Myocyte (in vitro differentiated cells): ENCODE measurements around the gene DENND6A. TPM values are rescaled to one million over a fixed set of nuclear protein-coding genes. Genes with fewer than 3 reads are reported as not detected.
A peak's percentile ranks its signal among the peaks of the same experiment; 100 is the strongest.
"Not testable (repeated sequence)": the region's sequence is repeated elsewhere in the genome, so short reads cannot be mapped to it uniquely, and the experiment has no call there.

ENCODE experiments used
- DNase-seq: peaks from one replicate; pipeline ENCODE4 v3.0.0-alpha.2; 2012; ENCODE audit warnings: low read depth
- polyA plus RNA-seq: library from polyadenylated mRNA; unstranded; fragments of >200 nt; gene quantifications from one replicate; pipeline ENCODE4 v1.2.1, GENCODE V29; 2012; ENCODE audit warnings: missing spikeins
- total RNA-seq: library from RNA; depleted of rRNA; stranded (reverse); fragments of >200 nt; gene quantifications from 2 replicates; pipeline ENCODE4 v1.2.3, GENCODE V29; 2014

Gene DENND6A, protein sequence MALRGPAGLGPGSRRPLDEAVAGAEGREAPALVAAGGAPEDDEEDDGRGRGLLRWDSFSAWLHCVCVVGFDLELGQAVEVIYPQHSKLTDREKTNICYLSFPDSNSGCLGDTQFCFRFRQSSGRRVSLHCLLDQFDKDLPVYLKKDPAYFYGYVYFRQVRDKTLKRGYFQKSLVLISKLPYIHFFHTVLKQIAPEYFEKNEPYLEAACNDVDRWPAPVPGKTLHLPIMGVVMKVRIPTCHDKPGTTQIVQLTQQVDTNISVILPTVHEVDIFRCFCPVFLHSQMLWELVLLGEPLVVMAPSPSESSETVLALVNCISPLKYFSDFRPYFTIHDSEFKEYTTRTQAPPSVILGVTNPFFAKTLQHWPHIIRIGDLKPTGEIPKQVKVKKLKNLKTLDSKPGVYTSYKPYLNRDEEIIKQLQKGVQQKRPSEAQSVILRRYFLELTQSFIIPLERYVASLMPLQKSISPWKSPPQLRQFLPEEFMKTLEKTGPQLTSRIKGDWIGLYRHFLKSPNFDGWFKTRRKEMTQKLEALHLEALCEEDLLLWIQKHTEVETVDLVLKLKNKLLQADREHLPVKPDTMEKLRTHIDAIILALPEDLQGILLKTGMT
- 12.6 and 15.4 TPM in 2 replicates for total RNA-seq
- 6.7 TPM for polyA plus RNA-seq

GRCh38 chr3:57692396-57693147 is at the start of gene DENND6A:
DENND6A (minus strand) TSS chr3:57693077; CDS start chr3:57693018, 59 bp downstream.
- DNase-seq, result peak; percentile 95

DNA sequence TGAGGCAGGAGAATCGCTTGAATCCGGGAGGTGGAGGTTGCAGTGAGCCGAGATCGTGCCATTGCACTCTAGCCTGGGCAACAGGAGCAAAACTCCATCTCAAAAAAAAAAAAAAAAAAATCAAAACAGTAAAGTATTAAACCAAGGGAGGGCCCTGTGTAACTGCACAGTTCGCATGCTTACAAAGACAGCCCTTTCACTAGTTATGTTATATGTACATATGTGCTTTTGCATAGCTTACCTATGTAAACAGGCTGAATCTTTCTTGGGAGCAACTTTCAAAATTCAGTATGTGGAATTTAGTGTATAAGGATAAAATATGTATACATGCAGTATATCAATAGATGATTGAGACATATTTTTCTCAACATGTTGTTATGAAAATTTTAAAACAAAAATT is 47.1 kb upstream of the DENND6A start:
- DNase-seq, result no peak

GRCh38 chr3:57738391-57738790 is 45.5 kb upstream of the DENND6A start:
- peak; percentile 2 for DNase-seq

GRCh38 chr3:57737840-57738239 is 45.0 kb upstream of the DENND6A start:
- no peak for DNase-seq

- DNase-seq, result no peak
Observed at GRCh38 chr3:57735405-57735804, 42.5 kb upstream of the DENND6A start.

GRCh38 chr3:57733790-57734189 is 40.9 kb upstream of the DENND6A start:
- no peak for DNase-seq

GRCh38 chr3:57731311-57731710 is 38.4 kb upstream of the DENND6A start:
- DNase-seq, result no peak

GRCh38 chr3:57730682-57731081 is 37.8 kb upstream of the DENND6A start:
- no peak for DNase-seq

DNA sequence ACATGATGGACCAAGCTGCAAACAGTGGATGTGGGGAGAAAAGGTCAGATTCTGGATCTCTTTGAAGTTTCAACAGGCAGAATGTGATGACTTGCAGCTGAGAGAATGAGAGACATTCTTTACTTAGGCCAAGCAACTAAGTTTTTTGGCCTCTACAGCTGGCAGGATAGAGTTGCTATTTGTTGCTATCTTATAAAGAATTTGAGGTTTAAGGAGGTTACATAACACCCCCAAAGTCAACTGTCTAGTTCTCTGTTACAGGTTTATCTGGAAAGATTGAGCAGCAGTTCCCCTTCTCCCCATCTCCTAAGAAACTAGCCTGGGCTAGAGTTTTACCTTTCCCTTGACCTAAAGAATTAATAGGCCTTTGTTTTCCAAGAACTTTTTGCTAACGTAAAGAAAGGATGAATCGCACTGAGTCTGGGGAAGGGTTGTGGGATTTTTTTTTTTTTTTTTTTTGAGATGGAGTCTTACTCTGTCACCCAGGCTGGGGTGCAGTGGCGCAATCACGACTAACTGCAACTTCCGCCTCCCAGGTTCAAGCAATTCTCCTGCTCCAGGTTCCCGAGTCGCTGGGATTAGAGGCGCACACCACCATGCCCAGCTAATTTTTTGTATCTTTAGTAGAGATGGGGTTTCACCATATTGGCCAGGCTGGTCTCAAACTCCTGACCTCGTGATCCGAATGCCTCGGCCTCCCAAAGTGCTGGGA is 36.6 kb upstream of the DENND6A start:
- DNase-seq, result no peak

- no peak for DNase-seq
Observed at GRCh38 chr3:57727106-57727505, 34.2 kb upstream of the DENND6A start.

GRCh38 chr3:57726397-57726796 is 33.5 kb upstream of the DENND6A start:
- DNase-seq, result no peak

DNA sequence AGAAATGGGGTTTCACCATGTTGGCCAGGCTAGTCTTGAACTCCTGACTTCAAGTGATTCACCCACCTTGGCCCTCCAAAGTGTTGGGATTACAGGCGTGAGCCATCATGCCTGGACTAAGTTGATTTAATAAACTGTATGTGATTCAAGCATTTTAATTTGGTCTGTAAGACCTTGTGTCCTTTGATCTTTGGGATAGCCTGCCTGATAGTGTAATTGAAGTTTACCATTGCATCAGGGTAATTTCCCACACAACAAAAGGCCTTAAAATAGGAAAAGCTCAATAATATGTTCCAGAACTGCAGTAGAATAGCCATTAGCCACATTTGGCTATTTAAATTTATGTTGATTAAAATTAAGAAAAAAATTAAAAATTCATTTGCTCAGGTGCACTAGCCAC is 25.2 kb upstream of the DENND6A start:
- DNase-seq, result no peak

DNA sequence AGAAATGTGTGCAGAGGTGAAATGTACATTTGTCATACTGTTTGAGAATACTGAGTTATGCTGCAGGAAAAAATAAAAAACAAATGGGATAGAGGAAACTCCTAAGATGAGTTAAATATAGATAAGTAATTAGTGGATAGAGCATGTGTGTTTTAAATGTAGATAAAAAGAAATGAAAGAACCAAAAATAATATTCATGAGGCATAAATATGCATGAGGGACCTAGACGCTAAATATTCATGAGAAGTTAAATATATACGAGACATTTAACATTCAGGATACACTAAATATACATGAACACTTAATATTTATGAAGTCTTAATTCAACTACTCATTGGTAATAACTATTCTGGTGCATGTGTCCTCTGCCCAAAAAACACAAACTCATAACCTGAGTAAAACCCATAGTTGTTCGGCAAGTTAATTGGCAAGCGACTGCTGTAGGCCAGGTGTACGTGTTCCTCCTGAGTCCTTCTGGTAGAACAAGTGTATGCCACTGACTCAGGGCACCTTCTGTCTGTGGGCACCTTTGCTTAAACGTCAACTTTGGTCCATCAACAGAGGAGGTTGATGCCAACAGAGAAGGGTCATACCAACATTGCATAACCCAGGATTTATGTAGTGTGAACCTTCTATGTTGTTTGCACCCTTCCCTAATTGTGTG is 24.5 kb upstream of the DENND6A start:
- no peak for DNase-seq

- DNase-seq, result no peak
Observed at GRCh38 chr3:57715686-57716085, 22.8 kb upstream of the DENND6A start.

DNA sequence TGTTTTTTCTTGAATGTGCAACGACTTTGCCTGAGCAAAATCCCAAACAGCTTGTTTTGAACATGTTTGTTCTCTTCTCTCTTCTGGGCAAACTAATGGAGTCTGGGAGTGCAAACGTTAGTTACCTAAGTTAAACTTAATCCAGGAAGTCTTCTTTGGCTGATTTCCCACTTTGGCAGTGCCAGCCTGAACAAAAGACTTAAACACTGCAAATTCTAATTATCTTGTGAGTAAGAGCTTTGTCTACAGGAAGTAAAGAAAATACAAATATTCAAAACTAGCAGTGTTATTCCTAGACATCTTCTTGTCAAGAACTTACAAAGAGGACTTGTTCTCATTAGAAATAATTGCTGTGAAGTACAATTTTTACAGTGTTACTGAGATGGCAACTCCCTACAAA is 16.7 kb upstream of the DENND6A start:
- no peak for DNase-seq

GRCh38 chr3:57709031-57709430 is 16.2 kb upstream of the DENND6A start:
- DNase-seq, result no peak

DNA sequence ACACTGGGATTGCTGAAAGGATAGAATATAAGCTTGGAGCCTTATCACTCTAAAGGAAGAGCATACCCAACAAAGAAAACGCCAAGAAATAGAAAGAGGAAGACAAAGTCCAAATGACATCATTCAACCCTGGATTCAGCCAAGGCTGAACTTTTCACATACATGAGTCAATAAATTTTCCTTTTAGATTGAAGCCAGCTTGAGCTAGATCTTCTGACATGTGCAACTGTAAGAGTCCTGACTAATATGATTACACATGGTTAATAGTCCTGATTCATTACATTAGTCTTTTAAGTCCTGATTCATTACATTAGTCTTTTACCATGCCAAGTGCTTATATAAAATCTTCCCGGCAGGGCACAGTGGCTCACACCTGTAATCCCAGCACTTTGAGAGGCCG is 13.6 kb upstream of the DENND6A start:
- no peak for DNase-seq

DNA sequence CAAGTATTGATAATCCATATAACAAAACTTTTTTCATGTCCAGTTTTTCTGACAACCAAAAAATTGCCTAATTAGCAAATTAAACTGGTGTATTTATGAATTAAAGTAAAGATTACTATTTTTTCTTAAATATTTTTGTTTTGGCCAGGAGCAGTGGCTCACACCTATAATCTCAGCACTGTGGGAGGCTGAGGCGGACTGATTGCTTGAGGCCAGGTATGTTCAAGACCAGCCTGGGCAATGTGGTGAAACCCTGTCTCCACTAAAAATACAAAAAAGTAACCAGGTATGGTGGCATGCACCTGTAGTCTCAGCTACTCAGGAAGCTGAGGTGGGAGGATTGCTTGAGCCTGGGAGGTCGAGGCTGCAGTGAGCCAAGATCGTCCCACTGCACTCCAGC is 12.5 kb upstream of the DENND6A start:
- DNase-seq, result not testable (repeated sequence)

- no peak for DNase-seq
Observed at GRCh38 chr3:57701781-57702180, 8.9 kb upstream of the DENND6A start.

DNA sequence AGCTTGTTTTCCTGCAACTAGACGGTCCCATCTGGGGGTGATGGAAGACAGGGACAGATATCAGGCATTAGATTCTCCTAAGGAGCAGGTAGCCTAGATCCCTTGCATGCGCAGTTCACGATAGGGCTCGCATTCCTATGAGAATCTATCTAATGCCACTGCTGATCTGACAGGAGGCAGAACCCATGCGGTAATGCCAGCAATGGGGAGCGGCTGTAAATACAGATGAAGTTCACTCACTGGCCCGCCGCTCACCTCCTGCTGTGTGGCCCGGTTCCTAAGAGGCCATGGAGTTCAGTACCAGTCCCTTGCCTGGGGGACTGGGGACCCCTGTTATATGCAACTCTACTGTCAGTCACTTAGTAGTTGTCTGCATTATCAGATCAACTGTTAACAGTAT is 7.9 kb upstream of the DENND6A start:
- no peak for DNase-seq

DNA sequence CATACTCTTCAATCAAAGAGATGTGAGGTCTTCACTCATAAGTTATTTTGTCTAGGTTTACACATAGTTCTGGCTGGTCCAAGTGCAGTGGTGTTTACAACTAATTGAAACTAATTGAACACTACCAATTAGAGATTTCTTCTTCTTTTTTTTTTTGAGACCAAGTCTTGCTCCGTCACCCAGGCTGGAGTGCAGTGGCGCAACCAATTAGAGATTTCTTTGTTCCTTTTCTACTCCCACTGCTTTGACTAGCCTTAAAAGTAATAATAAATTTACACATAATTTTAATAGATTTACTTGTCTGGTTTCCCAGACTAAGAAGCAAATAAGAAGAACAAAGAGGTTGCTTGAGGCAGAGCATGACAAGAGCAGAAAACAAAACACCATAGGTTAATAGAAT is 6.7 kb upstream of the DENND6A start:
- DNase-seq, result no peak
